ENCODE results near the gene C2orf80.

DNA sequence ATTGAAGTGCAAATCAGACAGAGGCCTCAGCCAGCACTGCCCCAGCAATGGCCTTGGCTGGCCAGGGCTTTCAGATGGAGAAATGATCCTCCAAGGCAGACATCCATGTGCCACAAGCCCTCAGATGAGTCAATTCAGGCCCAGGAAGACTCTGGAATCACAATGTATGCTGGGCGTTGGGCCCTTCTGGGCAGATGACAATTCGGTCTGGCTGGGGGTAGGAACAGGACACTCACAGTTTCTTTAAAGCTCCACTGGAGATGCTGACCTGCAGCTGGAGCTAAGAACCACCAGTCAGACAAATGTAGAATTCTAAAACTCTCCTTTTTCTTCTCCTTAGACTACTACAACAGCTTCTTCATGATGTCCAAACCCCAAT is 53.1 kb downstream of the C2orf80 start:
- TF ChIP-seq YY1 (IDR thresholded peaks at IDR 0.05; ENCODE audit: low read depth) = no peak
- TF ChIP-seq, protein P1, sequence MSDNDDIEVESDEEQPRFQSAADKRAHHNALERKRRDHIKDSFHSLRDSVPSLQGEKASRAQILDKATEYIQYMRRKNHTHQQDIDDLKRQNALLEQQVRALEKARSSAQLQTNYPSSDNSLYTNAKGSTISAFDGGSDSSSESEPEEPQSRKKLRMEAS (IDR thresholded peaks at IDR 0.05; ENCODE audit: low read depth) = no peak
- TF ChIP-seq EZH2phosphoT487 (IDR thresholded peaks at IDR 0.05; ENCODE audit: borderline replicate concordance, low read depth) = no peak
- TF ChIP-seq, protein P2, sequence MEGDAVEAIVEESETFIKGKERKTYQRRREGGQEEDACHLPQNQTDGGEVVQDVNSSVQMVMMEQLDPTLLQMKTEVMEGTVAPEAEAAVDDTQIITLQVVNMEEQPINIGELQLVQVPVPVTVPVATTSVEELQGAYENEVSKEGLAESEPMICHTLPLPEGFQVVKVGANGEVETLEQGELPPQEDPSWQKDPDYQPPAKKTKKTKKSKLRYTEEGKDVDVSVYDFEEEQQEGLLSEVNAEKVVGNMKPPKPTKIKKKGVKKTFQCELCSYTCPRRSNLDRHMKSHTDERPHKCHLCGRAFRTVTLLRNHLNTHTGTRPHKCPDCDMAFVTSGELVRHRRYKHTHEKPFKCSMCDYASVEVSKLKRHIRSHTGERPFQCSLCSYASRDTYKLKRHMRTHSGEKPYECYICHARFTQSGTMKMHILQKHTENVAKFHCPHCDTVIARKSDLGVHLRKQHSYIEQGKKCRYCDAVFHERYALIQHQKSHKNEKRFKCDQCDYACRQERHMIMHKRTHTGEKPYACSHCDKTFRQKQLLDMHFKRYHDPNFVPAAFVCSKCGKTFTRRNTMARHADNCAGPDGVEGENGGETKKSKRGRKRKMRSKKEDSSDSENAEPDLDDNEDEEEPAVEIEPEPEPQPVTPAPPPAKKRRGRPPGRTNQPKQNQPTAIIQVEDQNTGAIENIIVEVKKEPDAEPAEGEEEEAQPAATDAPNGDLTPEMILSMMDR (IDR thresholded peaks at IDR 0.05) = no peak
